ENCODE results near the gene CPOX. TPM values are rescaled to one million over a fixed set of nuclear protein-coding genes. Genes with fewer than 3 reads are reported as not detected.

The CPOX gene
- total RNA-seq, 1 donor: 22.1 TPM

DNA sequence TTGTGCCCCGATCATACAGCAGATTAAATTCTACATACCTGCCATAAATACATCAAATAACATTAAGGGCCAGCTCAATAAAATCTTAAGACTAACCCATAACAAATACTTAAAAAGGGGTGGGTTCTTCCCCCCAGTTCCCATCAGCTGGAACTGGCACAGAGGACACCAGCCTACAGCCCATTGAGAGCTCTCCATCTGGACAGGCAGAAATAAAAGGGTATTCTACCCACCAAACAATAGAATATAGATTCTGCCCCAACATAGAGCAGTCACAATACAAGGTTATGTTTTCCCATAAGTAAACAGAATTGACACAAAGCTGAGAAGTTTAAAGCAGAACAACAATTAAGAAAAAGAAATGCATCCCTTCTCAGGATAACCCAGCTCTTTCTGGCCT, 11.9 kb downstream of the CPOX start:
- peaks cover 9% of the 10 kb centered on the region for H3K4me1 ChIP-seq (ENCODE audit: insufficient read depth, low read length)
- no peaks in the 10 kb centered on the region for H3K9me3 ChIP-seq (ENCODE audit: low read depth, low read length)
- no peak for DNase-seq (ENCODE audit: insufficient read length, low spot score, missing footprints)
- H2AFZ ChIP-seq (ENCODE audit: low read length): no peak overlapping the region
- no peak overlapping the region for H3K27ac ChIP-seq (ENCODE audit: low read depth, low read length)
- TF ChIP-seq, protein P1, sequence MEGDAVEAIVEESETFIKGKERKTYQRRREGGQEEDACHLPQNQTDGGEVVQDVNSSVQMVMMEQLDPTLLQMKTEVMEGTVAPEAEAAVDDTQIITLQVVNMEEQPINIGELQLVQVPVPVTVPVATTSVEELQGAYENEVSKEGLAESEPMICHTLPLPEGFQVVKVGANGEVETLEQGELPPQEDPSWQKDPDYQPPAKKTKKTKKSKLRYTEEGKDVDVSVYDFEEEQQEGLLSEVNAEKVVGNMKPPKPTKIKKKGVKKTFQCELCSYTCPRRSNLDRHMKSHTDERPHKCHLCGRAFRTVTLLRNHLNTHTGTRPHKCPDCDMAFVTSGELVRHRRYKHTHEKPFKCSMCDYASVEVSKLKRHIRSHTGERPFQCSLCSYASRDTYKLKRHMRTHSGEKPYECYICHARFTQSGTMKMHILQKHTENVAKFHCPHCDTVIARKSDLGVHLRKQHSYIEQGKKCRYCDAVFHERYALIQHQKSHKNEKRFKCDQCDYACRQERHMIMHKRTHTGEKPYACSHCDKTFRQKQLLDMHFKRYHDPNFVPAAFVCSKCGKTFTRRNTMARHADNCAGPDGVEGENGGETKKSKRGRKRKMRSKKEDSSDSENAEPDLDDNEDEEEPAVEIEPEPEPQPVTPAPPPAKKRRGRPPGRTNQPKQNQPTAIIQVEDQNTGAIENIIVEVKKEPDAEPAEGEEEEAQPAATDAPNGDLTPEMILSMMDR (IDR thresholded peaks at IDR 0.05; ENCODE audit: extremely low read depth, low read depth, low read length): no peak
- no peaks in the 10 kb centered on the region for H4K20me1 ChIP-seq (ENCODE audit: insufficient read depth, low read length)
- H3K27me3 ChIP-seq (ENCODE audit: insufficient read depth, low read length): no peaks in the 10 kb centered on the region
- H3K79me2 ChIP-seq (ENCODE audit: insufficient read depth, low read length): peaks cover 2% of the 10 kb centered on the region
- no peak overlapping the region for H3K4me2 ChIP-seq (ENCODE audit: insufficient read depth, low read length)
- H3K36me3 ChIP-seq (ENCODE audit: insufficient read depth, low read length): peaks cover 29% of the 10 kb centered on the region
- H3K4me3 ChIP-seq (ENCODE audit: insufficient read depth, low read length): no peak overlapping the region

DNA sequence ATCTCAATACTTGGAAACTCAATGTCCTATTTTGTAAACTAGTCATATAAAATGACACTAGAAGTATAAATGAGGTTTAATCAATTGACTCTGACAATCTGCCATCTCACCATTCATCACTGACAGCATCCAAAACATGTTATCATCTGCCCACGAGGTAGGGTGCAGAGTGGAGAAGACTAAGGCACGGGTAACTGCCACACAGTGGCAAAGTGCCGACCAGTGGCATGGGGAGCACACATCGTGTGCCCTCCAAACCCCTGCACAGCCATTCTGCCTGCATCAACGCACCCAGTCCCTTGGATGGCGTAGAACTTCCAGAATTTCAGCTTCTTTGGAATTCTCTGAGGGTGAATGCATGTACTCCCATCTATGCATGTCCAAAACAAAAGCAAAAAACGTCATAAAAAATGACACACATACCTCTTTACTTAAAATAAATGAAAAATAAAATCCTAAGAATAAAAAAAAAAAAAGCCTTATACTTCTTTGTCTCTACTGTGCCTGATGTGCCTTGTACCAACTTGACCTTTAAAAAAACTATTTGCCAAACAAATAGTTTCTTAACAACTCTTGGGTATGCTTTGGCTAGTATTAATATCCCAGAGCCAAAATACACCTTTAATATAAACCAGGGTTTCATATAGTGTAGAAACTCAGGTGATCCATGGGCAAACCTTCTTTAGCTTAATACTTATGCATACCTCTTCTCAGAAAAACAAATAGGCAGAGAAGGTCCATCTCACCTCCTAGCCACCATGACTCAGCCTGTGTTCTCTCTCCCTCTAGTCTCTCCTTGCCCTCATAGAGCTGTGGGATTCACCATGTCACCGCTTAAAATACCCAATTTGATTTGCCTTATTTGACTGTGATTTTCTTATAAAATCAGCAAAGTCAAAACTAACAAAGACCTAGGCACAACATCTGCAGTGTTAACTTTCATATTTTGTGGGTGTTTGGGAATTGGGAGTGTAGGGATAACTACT, 12.7 kb downstream of the CPOX start:
- Histone ChIP-seq H3K4me2 (ENCODE audit: insufficient read depth, low read length) (no peak overlapping the region), H3K9me3 (ENCODE audit: low read depth, low read length) (no peaks in the 10 kb centered on the region), H3K27me3 (ENCODE audit: insufficient read depth, low read length) (no peaks in the 10 kb centered on the region), H4K20me1 (ENCODE audit: insufficient read depth, low read length) (no peaks in the 10 kb centered on the region), H3K79me2 (ENCODE audit: insufficient read depth, low read length) (peaks cover 2% of the 10 kb centered on the region), H3K4me1 (ENCODE audit: insufficient read depth, low read length) (peaks cover 9% of the 10 kb centered on the region), H3K4me3 (ENCODE audit: insufficient read depth, low read length) (no peak overlapping the region), H3K27ac (ENCODE audit: low read depth, low read length) (no peak overlapping the region), H3K36me3 (ENCODE audit: insufficient read depth, low read length) (peaks cover 24% of the 10 kb centered on the region), H2AFZ (ENCODE audit: low read length) (no peak overlapping the region)
- no peak for DNase-seq (ENCODE audit: insufficient read length, low spot score, missing footprints)
- TF ChIP-seq, protein P1 (IDR thresholded peaks at IDR 0.05; ENCODE audit: extremely low read depth, low read depth, low read length): no peak

GRCh38 chr3:98577178-98577895, 16.1 kb downstream of the CPOX start:
- Histone ChIP-seq H3K4me3 (ENCODE audit: insufficient read depth, low read length) (no peak overlapping the region), H4K20me1 (ENCODE audit: insufficient read depth, low read length) (no peaks in the 10 kb centered on the region), H3K4me2 (ENCODE audit: insufficient read depth, low read length) (no peak overlapping the region), H2AFZ (ENCODE audit: low read length) (no peak overlapping the region), H3K27me3 (ENCODE audit: insufficient read depth, low read length) (no peaks in the 10 kb centered on the region), H3K36me3 (ENCODE audit: insufficient read depth, low read length) (peaks cover 14% of the 10 kb centered on the region), H3K27ac (ENCODE audit: low read depth, low read length) (no peak overlapping the region), H3K9me3 (ENCODE audit: low read depth, low read length) (no peaks in the 10 kb centered on the region), H3K4me1 (ENCODE audit: insufficient read depth, low read length) (peaks cover 6% of the 10 kb centered on the region), H3K79me2 (ENCODE audit: insufficient read depth, low read length) (no peaks in the 10 kb centered on the region)
- TF ChIP-seq, protein P1 (IDR thresholded peaks at IDR 0.05; ENCODE audit: extremely low read depth, low read depth, low read length): no peak
- no peak for DNase-seq (ENCODE audit: insufficient read length, low spot score, missing footprints)

DNA sequence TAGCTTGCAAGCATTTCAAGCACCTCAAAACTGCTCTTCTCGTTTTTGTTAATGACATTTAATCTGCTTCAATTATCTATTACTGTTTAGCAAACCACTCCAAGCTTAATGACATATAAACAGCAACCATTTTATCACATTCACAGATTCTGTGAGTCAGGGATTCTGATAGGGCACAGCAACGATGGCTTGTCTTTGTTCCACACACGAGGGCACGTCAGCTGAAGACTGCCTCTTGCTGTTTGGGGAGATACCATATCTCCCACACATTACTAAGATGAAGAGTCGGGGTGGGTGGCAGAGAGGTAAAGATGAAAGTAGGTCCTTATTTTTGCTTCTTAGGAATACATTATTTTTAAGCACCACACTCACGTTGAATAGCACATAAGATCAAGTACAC, 19.3 kb downstream of the CPOX start:
- Histone ChIP-seq H3K27ac (ENCODE audit: low read depth, low read length) (no peak overlapping the region), H3K27me3 (ENCODE audit: insufficient read depth, low read length) (no peaks in the 10 kb centered on the region), H3K9me3 (ENCODE audit: low read depth, low read length) (no peaks in the 10 kb centered on the region), H3K4me2 (ENCODE audit: insufficient read depth, low read length) (no peak overlapping the region), H3K79me2 (ENCODE audit: insufficient read depth, low read length) (no peaks in the 10 kb centered on the region), H4K20me1 (ENCODE audit: insufficient read depth, low read length) (no peaks in the 10 kb centered on the region), H3K36me3 (ENCODE audit: insufficient read depth, low read length) (peaks cover 5% of the 10 kb centered on the region), H3K4me3 (ENCODE audit: insufficient read depth, low read length) (no peak overlapping the region), H3K4me1 (ENCODE audit: insufficient read depth, low read length) (peaks cover 6% of the 10 kb centered on the region), H2AFZ (ENCODE audit: low read length) (no peak overlapping the region)
- TF ChIP-seq, protein P1 (IDR thresholded peaks at IDR 0.05; ENCODE audit: extremely low read depth, low read depth, low read length): no peak
- no peak for DNase-seq (ENCODE audit: insufficient read length, low spot score, missing footprints)

Measured in osteoblast (primary cell).